ENCODE data around the gene NIFK. TPM values are rescaled to one million over a fixed set of nuclear protein-coding genes. Genes with fewer than 3 reads are reported as not detected.

Gene NIFK
- total RNA-seq, 1 donor from 2014 or later: 66.6 TPM

DNA sequence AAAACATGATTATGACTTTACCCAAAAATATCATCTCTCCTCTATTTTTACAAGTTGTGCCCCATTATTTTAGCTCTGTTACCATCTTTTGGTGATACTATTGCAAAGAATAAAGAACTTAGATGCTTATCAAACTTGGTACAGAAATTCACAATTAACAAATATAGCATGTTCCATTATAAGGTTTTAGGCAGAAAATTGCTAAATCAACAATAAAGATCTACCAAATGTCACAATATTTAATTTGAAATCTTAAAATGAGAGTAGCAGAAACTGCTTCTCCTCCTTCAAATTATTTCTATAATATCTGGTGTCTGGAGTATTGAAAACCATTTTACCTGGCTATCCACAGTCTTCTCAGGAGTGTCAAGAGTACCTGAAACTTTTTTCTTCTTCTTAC lies 8.7 kb downstream of the NIFK start:
- DNase-seq (ENCODE audit: low read depth) (no peak), FAIRE-seq (no peak)
- H3K36me3 ChIP-seq (ENCODE audit: control insufficient read depth, insufficient read depth, low read length): peaks cover 23% of the 10 kb centered on the region
- TF ChIP-seq, protein P1, sequence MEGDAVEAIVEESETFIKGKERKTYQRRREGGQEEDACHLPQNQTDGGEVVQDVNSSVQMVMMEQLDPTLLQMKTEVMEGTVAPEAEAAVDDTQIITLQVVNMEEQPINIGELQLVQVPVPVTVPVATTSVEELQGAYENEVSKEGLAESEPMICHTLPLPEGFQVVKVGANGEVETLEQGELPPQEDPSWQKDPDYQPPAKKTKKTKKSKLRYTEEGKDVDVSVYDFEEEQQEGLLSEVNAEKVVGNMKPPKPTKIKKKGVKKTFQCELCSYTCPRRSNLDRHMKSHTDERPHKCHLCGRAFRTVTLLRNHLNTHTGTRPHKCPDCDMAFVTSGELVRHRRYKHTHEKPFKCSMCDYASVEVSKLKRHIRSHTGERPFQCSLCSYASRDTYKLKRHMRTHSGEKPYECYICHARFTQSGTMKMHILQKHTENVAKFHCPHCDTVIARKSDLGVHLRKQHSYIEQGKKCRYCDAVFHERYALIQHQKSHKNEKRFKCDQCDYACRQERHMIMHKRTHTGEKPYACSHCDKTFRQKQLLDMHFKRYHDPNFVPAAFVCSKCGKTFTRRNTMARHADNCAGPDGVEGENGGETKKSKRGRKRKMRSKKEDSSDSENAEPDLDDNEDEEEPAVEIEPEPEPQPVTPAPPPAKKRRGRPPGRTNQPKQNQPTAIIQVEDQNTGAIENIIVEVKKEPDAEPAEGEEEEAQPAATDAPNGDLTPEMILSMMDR (IDR thresholded peaks at IDR 0.05; ENCODE audit: insufficient read depth, low read length, severe bottlenecking): no peak
- no peak overlapping the region for H3K4me3 ChIP-seq (ENCODE audit: low read depth, low read length)
- no peaks in the 10 kb centered on the region for H3K27me3 ChIP-seq (ENCODE audit: control insufficient read depth, insufficient read depth, low read length)

DNA sequence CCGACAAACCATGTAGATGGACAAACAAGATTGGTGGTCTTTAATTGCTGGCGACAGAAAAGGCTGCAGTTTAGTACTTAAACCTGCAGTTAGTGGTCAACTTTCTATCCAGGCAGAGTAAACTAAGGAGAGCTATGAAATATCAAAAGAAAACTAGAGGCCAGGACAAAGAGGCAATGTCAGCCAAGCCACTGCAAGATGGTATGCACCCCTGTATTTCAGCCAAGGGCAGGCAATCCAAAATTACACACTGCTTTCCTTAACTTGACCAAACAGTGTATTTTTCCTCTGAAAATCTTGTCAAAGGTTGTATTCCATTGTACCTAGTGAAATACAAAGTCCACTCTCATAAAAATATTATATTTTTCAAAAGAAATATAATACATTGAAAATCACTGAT lies 9.3 kb downstream of the NIFK start:
- TF ChIP-seq, protein P1 (IDR thresholded peaks at IDR 0.05; ENCODE audit: insufficient read depth, low read length, severe bottlenecking): no peak
- Histone ChIP-seq H3K27me3 (ENCODE audit: control insufficient read depth, insufficient read depth, low read length) (no peaks in the 10 kb centered on the region), H3K4me3 (ENCODE audit: low read depth, low read length) (no peak overlapping the region), H3K36me3 (ENCODE audit: control insufficient read depth, insufficient read depth, low read length) (peaks cover 23% of the 10 kb centered on the region)
- no peak for DNase-seq (ENCODE audit: low read depth)
- no peak for FAIRE-seq

DNA sequence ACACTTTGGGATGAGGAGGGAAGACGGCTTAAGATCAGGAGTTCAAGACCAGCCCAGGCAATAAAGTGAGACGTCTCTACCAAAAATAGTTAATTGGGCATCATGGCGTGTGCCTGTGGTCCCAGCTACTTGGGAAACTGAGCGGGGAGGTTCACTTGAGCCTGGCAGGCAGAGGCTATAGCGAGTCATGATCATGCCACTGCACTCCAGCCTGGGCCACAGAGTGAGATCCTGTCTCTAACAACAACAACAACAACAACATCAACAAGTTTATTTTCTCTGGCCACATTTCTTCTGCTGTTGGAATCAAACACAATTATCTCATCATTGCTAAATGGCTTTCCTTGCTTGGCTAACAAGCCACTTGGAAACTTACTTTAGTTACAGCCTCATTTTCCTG lies 13.4 kb downstream of the NIFK start:
- Histone ChIP-seq H3K4me3 (ENCODE audit: low read depth, low read length) (no peak overlapping the region), H3K27me3 (ENCODE audit: control insufficient read depth, insufficient read depth, low read length) (no peaks in the 10 kb centered on the region), H3K36me3 (ENCODE audit: control insufficient read depth, insufficient read depth, low read length) (peaks cover 2% of the 10 kb centered on the region)
- TF ChIP-seq, protein P1 (IDR thresholded peaks at IDR 0.05; ENCODE audit: insufficient read depth, low read length, severe bottlenecking): no peak
- no peak for FAIRE-seq
- DNase-seq (ENCODE audit: low read depth): no peak

DNA sequence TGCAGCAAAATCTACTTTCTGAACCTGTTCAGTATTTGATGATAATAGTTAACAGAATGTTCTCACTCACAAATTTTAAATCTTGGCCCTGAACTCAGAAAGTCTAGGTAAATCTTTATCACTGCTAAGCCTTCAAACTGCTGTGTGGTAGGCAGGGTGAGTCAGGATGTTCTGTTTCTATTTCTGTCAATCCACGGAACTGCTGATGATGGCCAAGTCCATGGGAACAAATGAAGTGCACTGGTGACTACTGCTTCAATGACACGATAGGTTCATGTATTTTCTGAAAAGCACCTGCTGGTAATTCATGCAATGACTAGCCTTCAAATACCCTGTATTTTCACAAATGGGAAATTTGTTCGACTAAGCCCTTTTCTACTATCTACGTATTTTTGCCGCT lies 14.2 kb downstream of the NIFK start:
- Histone ChIP-seq H3K36me3 (ENCODE audit: control insufficient read depth, insufficient read depth, low read length) (peaks cover 2% of the 10 kb centered on the region), H3K4me3 (ENCODE audit: low read depth, low read length) (no peak overlapping the region), H3K27me3 (ENCODE audit: control insufficient read depth, insufficient read depth, low read length) (no peaks in the 10 kb centered on the region)
- no peak for FAIRE-seq
- TF ChIP-seq, protein P1 (IDR thresholded peaks at IDR 0.05; ENCODE audit: insufficient read depth, low read length, severe bottlenecking): no peak
- DNase-seq (ENCODE audit: low read depth): peak; percentile 94

DNA sequence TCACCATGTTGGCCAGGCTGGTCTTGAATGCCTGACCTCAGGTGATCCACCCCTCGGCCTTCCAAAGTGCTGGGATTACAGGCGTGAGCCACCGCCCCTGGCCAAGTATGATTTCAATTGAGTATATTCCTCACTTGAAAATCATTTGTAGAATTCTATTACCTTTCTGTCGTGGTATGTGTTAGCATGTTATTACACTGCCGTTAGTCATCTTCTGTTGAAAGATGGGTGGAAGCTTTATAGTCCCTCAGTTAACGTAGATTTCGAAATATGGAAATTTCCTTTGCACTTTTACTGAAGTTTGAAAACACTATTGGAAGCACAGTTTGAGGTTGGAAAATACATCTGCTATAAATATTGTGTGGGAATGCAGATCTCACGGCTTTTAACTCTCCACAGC lies 14.7 kb downstream of the NIFK start:
- Histone ChIP-seq H3K27me3 (ENCODE audit: control insufficient read depth, insufficient read depth, low read length) (no peaks in the 10 kb centered on the region), H3K36me3 (ENCODE audit: control insufficient read depth, insufficient read depth, low read length) (no peaks in the 10 kb centered on the region), H3K4me3 (ENCODE audit: low read depth, low read length) (no peak overlapping the region)
- DNase-seq (ENCODE audit: low read depth) (peak; percentile 98), FAIRE-seq (no peak)
- TF ChIP-seq, protein P1 (IDR thresholded peaks at IDR 0.05; ENCODE audit: insufficient read depth, low read length, severe bottlenecking): no peak

DNA sequence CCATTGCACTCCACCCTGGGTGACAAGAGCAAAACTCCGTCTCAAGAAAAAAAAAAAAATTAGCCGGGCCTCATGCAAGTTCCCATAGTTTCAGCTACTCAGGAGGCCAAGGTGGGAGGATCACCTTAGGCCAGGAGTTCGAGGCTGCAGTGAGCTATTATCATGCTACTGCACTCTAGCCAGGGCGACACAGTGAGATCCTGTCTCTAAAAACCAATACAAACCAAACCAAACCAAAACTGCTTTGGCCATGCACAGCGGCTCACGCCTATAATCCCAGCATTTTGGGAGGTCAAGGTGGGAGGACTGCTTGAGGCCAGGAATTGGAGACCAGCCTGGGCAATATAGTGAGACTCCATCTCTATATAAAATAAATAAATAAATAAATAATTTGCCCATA lies 19.1 kb downstream of the NIFK start:
- TF ChIP-seq, protein P1 (IDR thresholded peaks at IDR 0.05; ENCODE audit: insufficient read depth, low read length, severe bottlenecking): no peak
- Histone ChIP-seq H3K36me3 (ENCODE audit: control insufficient read depth, insufficient read depth, low read length) (no peaks in the 10 kb centered on the region), H3K4me3 (ENCODE audit: low read depth, low read length) (no peak overlapping the region), H3K27me3 (ENCODE audit: control insufficient read depth, insufficient read depth, low read length) (no peaks in the 10 kb centered on the region)
- DNase-seq (ENCODE audit: low read depth): no peak
- FAIRE-seq: no peak

All from bronchial epithelial cell (primary cell).